Tibial artery (tissue), 4 donors: Measurements from ENCODE around the gene PLPP3.
A peak's percentile ranks its signal among the peaks of the same experiment; 100 is the strongest.

ENCODE experiments used
- DNase-seq, 2 donors: peaks; one replicate each; pipeline ENCODE4 v3.0.0-alpha.2; 2019
- H3K27ac ChIP-seq, 2 donors: fragments of 200-600 bp; sonication (generic) in 1 of 2; 1 replicate in 1 of 2; 2 replicates in 1 of 2; pipeline ENCODE4 v1.5.1; 2018 to 2019; ENCODE audit warnings: mild to moderate bottlenecking in 1 of 2
- H3K27me3 ChIP-seq, 2 donors: fragments of 200-600 bp; sonication (generic) in 1 of 2; one replicate each; pipeline versions ENCODE4 v1.5.1 to v1.6.0; 2016 to 2019
- H3K36me3 ChIP-seq, 3 donors: fragments of 200-600 bp; sonication (generic) in 2 of 3; one replicate each; pipeline ENCODE4 v1.5.1; 2016 to 2019; ENCODE audit warnings: mild to moderate bottlenecking in 2 of 3
- H3K4me1 ChIP-seq, 4 donors: fragments of 200-600 bp; sonication (generic) in 2 of 4; 1 replicate in 3 of 4; 2 replicates in 1 of 4; pipeline ENCODE4 v1.5.1; 2016 to 2019
- H3K4me3 ChIP-seq, 2 donors: fragments of 200-600 bp; sonication (generic) in 1 of 2; 1 replicate in 1 of 2; 2 replicates in 1 of 2; pipeline ENCODE4 v1.5.1; 2018 to 2019; ENCODE audit warnings: mild to moderate bottlenecking in 2 of 2
- H3K9me3 ChIP-seq, 3 donors: fragments of 200-600 bp; sonication (generic) in 1 of 3; one replicate each; pipeline ENCODE4 v1.5.1; 2016 to 2019
- intact Hi-C: fragments of 100-400 bp; cut with DNase I; formaldehyde crosslinking; loops from one replicate; pipeline ENCODE4 v1.15.0; 2023; ENCODE audit warnings: low total_unique reads
- TF ChIP-seq, protein P1 (sequence below), 2 experiments: fragments of 200-600 bp in 1 of 2; fragments of 450-650 bp in 1 of 2; IDR thresholded peaks; one replicate each; pipeline ENCODE4 v1.5.1; 2017 to 2019; ENCODE audit warnings: antibody characterized with exemption in 2 of 2, mild to moderate bottlenecking in 1 of 2, moderate library complexity in 1 of 2

PLPP3 gene

DNA sequence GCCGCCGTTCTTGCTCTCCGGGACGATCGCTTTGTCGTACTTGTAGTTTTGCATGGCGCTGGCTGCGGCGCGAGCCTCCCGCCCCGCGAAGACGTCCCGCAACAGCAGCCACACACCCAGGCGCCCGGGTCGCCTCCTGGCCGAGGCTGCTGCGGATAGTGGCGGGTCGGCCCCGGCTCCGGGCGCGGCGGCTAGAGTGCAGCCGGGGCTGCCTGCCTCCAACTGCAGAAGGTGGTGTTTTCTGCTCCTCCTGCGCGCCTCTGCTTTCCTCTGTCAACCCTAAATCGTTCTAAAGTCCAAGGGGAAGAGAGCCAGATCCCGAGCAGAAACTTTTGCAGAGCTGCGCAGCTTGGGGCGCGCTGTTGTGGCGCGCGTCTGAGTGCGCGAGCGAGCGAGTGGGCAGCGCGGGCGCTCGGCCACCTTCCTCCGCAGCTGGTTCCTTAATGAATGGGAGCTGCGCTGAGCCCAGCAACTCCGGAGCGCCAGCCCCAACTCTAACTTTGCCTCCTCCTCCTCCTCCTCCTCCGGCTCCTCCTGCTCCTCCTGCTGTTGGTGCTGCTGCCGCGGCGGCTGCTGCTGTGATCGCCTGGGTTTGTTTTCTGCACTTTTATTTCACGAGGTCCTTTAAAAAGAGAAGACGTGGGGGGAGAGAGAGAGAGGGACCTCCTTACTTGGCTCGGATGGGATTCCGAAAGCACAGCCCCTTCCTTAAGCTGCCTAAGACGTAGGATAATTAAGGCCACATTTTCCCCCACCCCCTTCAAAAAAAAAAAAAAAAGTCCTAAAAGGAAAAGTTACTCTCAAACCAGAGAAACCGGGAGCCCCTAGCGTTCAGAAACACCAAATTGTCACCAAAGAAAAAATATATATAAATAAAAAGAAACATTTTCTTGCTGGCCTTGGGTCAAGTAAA, at the start of gene PLPP3:
TSS of gene PLPP3 (minus strand) at position 601 of the 913 bp plus-strand sequence. CDS start at position 54, 547 bp downstream.
- intact Hi-C loops, result loop anchor here (5.0 to 10.0 kb wide), 3 partner anchors 134 to 1202 kb away; no protein-coding TSS in a partner anchor
- peak; percentile 90 to 95 for DNase-seq
- Histone ChIP-seq H3K27me3 (no peaks in the 10 kb centered on the region), H3K36me3 (no peaks in the 10 kb centered on the region), H3K27ac (peak within 1 kb of the TSS; percentile 95 to 96), H3K4me3 (peak within 1 kb of the TSS; percentile 95 to 96), H3K9me3 (no peaks in the 10 kb centered on the region), H3K4me1 (peaks cover 0 to 35% (median 6%) of the 10 kb centered on the region in 4 donors)
- TF ChIP-seq, protein P1, sequence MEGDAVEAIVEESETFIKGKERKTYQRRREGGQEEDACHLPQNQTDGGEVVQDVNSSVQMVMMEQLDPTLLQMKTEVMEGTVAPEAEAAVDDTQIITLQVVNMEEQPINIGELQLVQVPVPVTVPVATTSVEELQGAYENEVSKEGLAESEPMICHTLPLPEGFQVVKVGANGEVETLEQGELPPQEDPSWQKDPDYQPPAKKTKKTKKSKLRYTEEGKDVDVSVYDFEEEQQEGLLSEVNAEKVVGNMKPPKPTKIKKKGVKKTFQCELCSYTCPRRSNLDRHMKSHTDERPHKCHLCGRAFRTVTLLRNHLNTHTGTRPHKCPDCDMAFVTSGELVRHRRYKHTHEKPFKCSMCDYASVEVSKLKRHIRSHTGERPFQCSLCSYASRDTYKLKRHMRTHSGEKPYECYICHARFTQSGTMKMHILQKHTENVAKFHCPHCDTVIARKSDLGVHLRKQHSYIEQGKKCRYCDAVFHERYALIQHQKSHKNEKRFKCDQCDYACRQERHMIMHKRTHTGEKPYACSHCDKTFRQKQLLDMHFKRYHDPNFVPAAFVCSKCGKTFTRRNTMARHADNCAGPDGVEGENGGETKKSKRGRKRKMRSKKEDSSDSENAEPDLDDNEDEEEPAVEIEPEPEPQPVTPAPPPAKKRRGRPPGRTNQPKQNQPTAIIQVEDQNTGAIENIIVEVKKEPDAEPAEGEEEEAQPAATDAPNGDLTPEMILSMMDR (IDR thresholded peaks at IDR 0.05), result peak; percentile 40 to 48

DNA sequence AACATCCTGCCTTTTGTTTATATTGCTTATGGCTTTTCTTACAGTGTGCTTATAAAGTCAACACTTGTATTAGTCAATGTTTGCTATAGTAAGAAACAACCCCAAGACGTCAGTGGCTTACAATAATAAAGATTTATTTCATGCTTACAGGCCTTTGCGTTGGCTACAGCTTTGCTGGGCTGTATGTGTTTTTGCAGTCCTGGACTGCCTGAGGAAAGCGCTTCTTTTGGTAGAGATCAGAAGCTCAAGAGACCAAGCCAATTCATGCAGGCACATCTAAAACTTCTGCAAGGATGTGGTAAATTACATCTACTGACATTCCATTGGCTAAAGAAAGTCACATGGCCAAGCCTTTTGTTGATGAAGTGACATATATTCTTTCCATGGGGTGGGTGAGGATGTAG, 48.3 kb upstream of the PLPP3 start:
- DNase-seq, result no peak
- H3K27me3 ChIP-seq, result no peaks in the 10 kb centered on the region
- H3K4me1 ChIP-seq, result no peaks in the 10 kb centered on the region
- no peaks in the 10 kb centered on the region for H3K9me3 ChIP-seq
- no peaks in the 10 kb centered on the region for H3K36me3 ChIP-seq
- intact Hi-C loops, result no loop called here
- H3K27ac ChIP-seq, result no peak overlapping the region
- H3K4me3 ChIP-seq, result no peak overlapping the region
- TF ChIP-seq, protein P1 (IDR thresholded peaks at IDR 0.05), result no peak

GRCh38 chr1:56627019-56627635, 47.8 kb upstream of the PLPP3 start:
- TF ChIP-seq, protein P1 (IDR thresholded peaks at IDR 0.05), result no peak
- no peaks in the 10 kb centered on the region for H3K4me1 ChIP-seq
- DNase-seq, result no peak
- intact Hi-C loops, result no loop called here
- no peaks in the 10 kb centered on the region for H3K9me3 ChIP-seq
- no peaks in the 10 kb centered on the region for H3K27me3 ChIP-seq
- H3K4me3 ChIP-seq, result no peak overlapping the region
- no peak overlapping the region for H3K27ac ChIP-seq
- no peaks in the 10 kb centered on the region for H3K36me3 ChIP-seq

- intact Hi-C loops, result no loop called here
- Histone ChIP-seq H3K27ac (no peak overlapping the region), H3K27me3 (no peaks in the 10 kb centered on the region), H3K36me3 (no peaks in the 10 kb centered on the region), H3K4me3 (no peak overlapping the region), H3K4me1 (no peaks in the 10 kb centered on the region), H3K9me3 (no peaks in the 10 kb centered on the region)
- TF ChIP-seq, protein P1 (IDR thresholded peaks at IDR 0.05), result no peak
- DNase-seq, result no peak
Measured at GRCh38 chr1:56626546-56626945, 47.2 kb upstream of the PLPP3 start.

DNA sequence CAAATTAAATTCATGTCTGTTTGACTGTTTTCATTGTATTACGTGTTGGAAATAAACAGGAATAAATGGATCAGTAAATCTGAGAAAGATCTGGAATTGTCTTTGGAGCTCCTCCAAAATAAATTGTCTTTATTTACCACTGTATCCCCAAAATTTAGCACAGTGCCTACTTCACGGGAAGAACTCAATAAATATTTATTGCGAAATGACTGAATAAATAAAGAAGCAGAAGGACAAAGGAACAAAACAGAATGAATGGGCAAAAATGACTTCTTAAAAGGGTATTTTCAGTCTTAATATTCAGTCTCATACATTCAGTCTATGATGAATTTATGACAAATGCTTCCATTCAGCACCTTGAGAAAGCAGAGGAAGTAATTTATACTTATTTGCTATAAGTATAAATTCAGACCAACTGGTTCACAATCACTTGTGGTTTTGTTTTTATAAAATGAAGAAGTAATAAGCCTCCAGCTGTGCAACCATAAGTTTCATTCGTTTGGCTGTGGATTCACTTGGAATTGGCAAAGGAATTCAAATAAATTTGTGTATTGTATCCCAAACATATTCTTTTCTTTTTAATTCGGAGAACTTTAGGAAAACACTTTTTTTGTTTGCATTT, 46.6 kb upstream of the PLPP3 start:
- Histone ChIP-seq H3K4me1 (no peaks in the 10 kb centered on the region), H3K4me3 (no peak overlapping the region), H3K27me3 (no peaks in the 10 kb centered on the region), H3K9me3 (no peaks in the 10 kb centered on the region), H3K27ac (no peak overlapping the region), H3K36me3 (no peaks in the 10 kb centered on the region)
- TF ChIP-seq, protein P1 (IDR thresholded peaks at IDR 0.05), result no peak
- no peak for DNase-seq
- intact Hi-C loops, result no loop called here
